Suppressor macrophage treated with lipopolysaccharide for 1 hour (primary cell): Measurements from ENCODE around the gene TENT4B.
A peak's percentile ranks its signal among the peaks of the same experiment; 100 is the strongest.

ENCODE experiments used
- DNase-seq, 3 donors: peaks; one replicate each; pipeline ENCODE4 v3.0.0-alpha.2; 2020 to 2022

Gene TENT4B

DNA sequence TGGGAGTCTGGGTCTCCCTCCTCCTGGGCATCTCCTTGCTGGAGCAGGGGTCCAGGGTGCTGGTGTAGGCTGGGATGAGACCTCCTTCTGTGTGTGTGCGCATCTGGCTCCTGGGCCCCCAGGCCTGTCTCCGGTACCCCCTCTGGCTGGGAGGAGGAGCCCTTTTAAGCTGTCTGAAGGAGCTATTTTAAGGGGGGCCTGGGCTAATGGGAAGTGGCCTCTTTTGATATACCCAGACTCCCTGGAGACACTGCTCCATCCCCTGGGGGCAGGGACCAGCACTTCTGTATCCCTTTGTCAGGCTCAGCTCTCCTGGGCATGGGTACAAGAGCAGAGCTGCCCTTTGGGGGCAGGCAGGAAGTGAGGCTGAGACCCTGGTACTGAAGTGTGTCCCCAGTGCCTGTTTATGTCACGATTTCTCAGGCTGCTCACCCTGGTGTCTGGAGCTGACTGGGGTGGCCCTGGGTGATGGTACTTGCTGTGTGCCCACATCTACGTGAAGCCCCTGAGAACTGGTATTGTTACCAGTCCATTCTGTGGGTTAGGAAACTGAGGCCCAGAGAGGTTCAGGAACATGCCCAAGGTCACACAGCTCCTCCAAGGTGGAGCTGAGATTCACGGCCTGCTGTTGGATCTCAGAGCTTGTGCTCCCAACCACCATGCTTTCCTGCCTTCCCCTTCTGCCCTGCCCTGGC is 119.7 kb downstream of the TENT4B start:
- DNase-seq, result no peak

DNA sequence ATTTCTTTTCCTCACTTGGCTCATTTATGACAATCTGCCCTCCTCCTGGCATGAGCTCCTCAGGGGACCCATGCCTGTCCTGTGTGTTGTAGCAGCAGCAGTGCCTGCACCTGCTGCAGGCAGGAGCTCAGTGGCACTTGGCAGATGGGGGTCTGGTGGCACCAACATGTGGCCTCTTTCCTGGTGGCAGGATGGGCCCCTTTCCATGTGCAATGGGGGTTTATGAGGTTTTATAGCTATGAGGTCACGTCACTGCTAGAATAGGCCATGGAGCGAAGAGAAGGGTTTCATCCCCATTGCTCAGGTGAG is 120.2 kb downstream of the TENT4B start:
- DNase-seq, result no peak

DNA sequence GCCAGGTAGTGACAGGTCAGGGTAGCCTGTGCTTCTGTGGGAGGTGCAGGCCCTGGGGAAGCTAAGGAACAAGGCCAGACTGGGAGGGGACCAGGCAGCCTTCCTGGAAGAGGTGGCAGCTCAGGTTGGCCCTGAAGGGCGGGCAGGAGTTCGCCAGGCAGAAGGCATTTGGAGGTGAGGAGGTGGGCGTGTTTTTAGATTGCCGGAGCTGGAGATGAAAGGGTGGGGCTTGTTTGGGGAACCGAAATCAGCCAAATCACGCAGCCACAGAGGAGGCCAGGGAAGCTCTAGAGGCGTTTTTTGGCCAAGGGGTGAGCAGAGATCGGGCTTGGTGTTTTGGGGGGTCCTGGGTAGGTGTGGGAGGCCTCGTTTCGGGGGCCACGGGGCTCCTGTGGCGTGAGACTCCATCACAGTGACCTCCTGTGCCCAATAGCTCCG is 120.8 kb downstream of the TENT4B start:
- peak; percentile 72 to 83 (median 76) for DNase-seq

DNA sequence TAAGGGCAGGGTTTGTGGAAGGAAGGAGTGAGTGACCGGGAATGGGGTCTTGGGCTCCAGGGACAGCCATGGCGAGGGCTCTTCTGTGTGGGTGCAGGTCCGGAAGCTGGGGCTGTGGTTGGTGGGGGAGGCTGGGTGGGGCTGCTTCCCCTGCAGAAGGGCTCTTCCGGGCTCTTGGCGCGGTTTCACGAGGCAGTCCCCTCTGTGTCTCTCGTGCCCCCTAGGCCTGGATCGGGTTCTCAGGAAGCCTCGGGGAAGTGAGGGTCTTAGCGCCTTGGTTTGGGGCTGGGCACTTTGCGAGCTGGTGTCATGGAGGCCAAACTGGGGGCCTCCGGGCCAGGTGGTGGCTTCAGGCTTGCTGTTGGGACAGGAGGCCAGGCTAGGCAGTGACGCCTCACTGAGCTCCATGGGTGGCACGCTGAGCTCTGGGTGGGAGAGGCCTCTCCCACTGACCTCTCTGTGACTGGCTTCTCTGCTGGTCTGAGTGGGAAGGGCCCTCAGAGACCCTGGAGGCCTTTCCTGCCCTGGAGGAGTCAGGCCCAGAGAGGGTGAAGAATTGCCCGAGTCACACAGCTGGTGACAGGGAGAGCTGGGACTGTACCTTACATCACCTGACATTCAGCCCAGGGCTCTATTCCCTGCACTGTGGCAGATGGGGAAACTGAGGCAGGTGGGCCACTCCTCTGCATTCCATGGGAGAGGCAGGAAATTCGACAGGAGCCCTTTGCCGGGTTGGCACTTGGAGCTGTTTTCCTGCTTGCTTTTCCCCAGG is 121.4 kb downstream of the TENT4B start:
- peak; percentile 63 to 68 (median 64) for DNase-seq

DNA sequence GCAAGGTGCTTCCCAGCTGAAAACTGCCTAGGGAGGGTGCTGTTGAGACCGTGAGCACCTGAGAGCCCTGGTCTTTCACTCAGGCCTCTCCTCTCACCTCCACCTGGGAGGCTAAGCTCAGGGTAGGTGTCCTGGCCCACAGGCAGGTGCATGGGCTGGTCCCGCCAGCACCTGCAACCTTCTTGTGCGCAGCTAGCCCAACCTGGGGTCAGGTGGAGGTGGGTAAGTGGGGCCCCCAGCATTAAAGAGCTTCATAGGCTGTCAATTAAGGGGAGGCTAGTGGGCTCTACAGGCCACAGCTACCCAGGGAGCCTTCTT is 122.0 kb downstream of the TENT4B start:
- no peak for DNase-seq

DNA sequence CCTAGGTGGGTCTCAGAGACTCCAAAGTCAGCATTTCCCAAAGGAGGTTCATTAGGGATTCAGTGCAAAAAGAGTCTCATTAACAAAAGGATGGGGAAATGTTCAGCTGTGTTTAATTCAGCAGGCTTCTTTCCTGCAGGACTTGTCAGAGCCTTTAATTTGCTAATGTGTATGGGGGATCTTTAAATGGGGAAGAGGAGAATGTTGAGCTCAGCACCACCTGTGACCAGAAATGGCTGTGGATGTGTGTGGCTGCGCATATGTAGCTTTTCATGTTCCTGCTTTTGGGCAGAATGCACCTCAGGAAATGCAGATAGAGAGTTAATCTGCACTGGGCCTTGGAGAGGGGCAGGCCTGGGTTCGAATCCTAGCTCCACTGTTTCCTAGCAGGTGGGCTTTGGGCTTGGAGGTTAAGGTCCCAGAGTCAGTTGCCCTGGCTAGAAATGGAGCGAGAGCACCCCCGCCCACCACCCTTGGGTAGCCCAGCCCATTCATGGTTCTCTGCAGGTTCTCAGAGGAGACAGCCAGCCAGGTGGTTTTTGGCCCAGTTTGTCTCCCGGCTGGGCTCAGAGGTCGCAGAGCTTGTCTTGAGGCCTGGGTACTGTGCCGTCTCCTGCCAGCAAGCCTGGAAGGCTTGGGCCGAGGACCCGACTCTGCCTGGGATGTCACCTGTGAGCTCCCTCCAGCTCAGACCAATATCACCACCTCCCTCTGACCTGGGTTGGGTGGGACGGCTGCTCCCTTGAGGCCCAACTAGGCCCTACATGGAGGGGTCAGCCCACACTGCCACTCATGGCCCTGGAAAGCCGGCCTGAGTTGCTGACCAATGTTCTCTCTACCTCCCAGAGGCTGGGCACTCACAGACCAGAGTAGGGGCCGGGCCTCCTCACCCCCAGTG is 122.6 kb downstream of the TENT4B start:
- peak in 1 of 3 donors; percentile 16 for DNase-seq

DNA sequence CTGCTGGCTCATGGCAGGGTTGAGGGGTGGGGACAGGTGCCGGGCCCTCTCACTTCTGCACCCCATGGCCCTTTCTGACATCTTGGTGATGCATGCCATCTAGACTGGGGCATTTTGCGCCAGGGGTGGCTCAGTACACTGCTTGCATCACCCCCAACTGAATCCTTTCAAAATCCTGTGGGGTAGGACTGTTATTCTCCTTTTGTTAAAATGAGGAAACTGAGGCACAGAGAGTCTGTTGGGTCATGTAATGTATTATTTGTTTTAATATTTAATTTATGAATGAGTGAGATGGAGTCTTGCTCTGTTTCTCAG is 123.2 kb downstream of the TENT4B start:
- DNase-seq, result peak; percentile 54 to 60 (median 57)

DNA sequence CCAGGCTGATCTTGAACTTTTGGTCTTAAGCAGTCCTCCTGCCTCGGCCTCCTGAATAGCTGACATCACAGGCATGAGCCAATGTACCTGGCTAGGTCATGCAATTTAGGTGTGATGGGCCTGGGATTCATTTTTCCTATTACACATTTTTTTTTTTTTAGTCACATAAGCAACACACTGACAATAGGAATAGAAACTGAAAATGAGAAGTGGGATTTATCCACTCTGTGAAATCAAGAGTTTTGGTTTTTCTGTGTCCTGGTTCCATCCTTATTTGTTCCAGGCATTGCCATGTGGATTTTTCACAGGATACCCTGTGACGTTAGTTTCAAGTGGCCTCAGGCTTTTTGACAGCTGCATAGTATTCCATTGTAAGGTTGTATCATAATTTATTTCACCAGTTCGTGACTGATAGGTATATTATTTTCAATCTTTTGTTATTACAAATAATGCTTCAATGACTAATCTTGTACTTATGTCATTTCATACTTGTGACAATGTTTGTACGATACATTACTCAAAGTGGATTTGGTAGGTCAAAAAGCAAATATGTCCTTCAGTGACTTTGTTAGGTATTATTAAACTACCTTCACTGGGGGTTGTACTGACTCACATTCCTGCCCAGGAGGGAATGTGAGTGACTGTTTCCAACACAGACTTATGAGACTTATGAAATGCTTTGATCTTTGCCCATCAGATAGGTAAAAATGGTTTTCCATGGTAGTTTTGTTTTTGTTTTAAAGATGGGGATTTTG is 123.9 kb downstream of the TENT4B start:
- DNase-seq, result peak; percentile 74 to 94 (median 89)

DNA sequence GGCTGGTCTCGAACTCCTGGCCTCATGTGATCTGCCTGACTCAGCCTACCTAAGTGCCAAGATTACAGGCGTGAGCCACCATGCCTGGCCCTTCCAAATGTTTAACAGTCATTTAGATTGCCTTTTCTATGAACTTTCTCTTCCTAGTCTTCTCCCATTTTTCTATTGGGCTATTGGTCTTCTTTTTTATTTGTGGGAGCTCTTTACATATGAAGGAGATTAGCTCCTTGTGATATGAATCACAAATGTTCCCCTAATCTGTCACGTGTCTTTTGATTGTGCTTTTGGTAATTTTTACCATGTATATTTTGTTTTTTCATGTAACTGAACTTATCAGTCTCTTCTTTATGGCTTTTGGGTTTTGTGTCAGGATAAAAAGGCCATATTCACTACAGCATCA is 125.1 kb downstream of the TENT4B start:
- no peak for DNase-seq

DNA sequence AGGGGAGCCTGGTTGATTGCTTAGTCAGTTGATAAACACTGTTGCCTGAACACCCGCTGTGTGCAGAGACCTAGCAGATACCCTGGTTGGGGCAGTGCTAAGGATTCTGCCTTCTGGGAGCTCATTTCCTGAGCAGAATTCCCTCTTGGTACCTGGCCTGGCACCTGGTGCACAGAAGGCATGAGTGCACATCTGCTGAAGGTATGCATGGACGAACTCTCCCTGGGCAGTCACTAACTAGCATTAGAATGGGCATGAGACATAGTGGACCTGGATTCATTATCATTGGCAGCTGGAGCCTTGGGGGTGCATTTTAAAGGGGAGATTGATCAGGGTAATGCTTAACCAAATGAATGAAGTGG is 126.4 kb downstream of the TENT4B start:
- no peak for DNase-seq

DNA sequence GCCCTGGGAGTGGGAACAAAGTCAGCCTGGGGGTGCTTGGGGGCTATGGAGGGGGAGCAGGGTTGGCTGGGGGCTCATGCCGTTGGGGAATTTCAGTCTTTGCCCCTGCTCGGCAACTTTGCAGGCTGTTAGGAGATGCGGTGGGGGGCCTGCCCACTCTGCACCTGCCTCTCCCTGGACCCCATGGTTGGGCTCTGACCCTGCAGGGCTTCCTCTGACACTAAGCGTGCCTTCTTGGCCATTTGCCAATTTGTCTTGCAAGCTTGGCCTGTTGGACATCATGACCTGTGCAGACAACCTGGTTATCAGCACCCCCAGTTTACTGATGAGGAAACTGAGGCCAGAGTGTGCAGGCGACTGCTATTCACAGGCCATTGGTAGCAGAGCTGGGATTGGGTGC is 127.8 kb downstream of the TENT4B start:
- DNase-seq, result no peak
